GM19452 (cell line): ENCODE measurements around the gene MIA.
"Not testable (repeated sequence)": the region's sequence is repeated elsewhere in the genome, so short reads cannot be mapped to it uniquely, and the experiment has no call there.

Source experiments
- ATAC-seq: cut with Tn5 transposase; IDR thresholded peaks from one replicate; pipeline ENCODE4 v1.9.1; 2021; ENCODE audit not compliant: unreplicated experiment

Gene MIA

DNA sequence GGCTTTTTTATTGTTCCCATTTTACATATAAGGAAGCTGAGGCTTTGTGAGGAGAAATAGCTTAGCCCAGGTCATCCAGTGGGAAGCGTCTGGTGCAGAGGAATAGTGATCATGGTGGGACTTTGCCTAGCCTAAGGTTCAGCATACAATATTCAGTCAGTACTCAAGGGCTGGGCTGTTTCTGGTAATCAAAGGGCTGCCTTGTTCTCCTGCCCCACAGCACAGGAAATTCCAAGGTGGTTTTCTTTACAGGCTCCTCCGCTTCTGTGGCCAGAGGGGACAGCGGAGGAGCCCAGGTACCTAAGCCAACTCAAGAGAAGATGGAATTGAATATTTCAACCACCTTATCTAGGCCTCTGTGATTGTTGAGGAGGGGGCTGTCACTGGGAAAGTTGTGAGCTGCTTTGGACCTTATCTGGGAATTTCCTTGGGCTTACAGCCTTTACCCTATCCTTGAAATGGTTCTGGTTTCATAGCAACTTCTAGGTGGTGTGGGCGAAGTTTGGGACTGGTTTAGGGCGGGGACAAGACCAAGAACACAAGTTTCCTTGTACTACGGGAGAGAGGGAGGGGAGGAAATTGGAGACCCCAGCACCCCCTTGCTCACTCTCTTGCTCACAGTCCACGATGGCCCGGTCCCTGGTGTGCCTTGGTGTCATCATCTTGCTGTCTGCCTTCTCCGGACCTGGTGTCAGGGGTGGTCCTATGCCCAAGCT, at the start of gene MIA:
Gene MIA (plus strand): TSS at position 606 of the 716 bp plus-strand sequence. CDS start 22 bp downstream, at position 628.
- ATAC-seq, result no peak

DNA sequence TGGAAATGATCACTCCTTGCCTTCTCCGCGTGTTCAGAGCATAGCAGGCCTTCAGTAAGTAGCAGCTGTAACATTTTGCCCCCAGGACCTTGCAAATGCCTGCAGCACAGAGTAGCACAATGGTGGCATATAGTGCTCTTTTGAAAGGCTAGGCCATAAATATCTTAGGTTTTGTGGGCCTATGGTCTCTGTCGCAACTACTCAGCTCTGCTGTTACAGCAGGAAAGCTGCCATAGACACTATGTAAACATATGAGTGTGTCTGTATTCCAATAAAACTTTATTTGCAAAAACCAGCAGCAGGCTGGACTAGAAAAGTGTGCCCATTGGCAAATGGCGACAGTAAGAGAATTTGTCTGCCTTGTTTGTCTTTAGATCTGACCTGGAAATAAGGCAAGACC, 49.0 kb upstream of the MIA start:
- no peak for ATAC-seq

DNA sequence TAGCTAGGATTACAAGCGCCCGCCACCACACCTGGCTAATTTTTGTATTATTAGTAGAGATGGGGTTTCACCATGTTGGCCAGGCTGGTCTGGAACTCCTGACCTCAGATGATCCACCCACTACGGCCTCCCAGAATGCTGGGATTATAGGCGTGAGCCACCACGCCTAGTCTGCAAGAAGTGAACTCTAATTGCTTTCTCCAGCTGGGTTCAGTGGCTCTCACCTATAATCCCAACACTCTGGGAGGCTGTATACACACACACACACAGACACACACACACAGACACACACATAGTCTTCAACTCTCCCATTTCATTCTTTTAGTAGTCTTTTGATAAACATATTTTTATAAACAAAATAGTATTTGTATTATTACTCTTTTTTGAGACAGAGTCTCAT, 45.3 kb upstream of the MIA start:
- ATAC-seq, result not testable (repeated sequence)

DNA sequence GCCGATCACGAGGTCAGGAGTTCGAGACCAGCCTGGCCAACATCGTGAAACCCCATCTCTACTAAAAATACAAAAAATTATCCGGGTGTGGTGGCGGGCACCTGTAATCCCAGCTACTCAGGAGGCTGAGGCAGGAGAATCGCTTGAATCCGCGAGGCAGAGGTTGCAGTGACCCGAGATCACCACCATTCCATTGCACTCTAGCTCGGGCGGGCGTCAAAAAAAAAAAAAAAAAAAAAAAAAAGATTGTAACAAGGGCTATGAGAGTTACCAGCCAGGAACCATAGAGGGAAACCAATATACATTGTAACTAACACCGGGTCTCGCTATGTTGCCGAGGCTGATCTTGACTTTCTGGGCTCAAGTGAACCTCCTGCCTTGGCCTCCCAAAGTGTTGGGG, 43.0 kb upstream of the MIA start:
- not testable (repeated sequence) for ATAC-seq

DNA sequence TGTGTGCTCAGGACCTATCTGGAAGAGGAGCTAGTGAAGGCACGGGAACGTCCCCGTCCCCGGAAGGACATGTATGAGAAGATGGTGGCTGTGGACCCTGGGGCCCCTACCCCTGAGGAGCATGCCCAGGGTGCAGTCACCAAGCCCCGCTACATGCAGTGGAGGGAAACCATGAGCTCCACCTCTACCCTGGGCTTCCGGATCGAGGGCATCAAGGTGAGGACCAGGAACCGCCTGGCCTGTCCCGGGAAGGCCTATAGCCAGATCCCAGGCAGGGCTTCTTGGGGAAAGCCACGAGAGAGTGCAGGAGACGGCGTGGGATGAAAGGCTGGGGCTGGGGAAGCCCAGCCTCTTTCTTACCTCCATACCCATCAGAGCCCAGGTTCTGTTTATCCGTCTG, 42.2 kb upstream of the MIA start:
- no peak for ATAC-seq

DNA sequence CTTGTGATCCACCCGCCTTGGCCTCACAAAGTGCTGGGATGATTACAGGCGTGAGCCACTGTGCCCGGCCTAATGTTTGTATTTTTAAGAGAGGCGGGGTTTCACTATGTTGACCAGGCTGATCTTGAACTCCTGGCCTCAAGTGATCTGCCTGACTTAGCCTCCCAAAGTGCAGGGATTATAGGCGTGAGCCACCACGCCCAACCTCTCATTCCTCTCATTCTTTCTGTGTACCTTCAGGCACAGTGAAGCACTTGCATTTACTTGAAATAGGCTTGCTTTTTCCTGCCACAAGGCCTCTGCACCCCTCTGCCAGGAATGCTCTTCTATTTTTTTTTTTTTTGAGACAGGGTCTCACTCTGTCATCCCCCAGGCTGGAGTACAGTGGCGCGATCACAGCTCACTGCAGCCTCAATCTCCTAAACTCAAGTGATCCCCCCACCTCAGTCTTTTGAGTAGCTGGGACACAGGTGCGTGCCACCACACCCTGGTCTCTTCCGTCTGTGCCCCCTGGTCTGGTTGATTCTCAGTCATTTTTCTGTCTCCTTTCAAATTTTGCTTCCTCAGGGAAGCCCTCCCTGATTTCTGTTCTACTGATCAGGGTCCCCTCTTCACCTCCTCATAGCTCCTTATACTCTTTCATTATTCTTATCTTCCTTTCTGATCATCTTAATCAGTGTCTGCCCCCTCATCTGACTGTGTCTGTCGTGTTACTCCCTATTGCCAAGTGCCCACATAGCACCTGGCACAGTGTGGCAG, 40.1 kb upstream of the MIA start:
- no peak for ATAC-seq

DNA sequence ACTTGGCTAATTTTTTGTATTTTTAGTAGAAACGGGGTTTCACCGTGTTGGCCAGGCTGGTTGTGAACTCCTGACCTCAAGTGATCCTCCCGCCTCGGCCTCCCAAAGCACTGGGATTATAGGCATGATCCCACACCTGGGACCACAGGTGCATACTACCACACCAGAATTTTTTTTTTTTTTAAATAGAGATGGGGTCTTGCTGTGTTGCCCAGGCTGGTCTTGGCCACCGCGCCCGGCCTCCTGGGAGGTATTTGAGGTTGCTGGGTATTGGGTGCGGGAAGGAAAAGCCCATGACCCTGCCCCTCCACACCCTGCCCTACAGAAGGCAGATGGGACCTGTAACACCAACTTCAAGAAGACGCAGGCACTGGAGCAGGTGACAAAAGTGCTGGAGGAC, 38.7 kb upstream of the MIA start:
- ATAC-seq, result no peak

DNA sequence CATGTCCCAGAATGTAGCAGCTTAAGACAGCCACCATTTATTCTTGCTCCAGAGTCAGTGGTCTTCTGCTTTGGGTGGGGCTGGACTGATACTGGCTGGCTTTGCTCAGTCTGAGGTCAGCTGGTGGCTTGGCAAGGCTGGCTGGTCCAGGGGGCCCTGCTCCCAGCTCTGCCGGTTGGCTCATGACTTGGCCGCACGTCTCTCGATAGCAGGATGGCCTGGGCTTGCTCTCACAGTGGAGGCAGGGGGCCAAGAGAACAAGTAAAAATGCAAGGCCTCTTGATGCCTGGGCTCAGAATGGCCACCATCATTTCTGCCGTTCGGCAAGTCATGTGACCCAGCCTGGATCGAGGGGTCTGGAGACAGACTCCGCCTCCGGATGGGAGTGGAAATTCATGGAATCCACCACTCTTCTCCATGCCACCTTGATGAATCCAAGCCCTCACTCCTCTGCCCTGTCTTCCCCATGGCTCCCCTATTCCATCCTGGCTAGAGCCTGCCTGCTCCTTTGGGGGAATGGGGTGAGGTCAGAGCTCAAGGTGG, 38.1 kb upstream of the MIA start:
- ATAC-seq, result no peak

DNA sequence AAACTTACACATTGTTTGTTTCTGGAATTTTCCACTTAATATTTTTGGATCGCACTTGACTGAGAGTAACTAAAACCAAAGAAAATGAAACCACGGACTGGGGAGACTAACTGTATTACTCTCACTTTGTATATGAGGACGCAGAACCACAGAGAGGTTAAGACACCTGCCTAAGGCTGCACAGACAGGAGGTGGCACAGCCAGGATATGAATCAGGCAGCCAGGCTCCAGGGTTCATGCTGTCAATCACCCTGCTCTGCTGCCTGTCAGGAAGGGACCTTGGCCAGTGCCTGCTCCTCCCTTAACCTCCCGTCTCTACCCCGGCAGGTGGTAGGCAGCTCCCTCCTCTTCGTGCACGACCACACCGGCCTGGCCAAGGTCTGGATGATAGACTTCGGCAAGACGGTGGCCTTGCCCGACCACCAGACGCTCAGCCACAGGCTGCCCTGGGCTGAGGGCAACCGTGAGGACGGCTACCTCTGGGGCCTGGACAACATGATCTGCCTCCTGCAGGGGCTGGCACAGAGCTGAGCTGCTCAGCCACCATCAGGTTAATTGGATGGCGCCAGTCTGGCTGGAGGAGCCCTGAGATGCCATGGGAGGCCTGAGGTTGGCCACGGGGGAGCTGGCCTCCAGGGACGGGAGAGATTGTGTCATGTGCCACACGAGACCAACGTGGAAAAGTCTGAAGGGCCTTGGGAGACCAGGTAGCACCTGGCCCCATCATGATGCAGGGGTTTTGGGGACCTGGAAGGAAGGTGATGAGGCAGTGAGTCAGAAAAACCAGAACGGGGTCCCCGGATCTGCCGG, 36.1 kb upstream of the MIA start:
- no peak for ATAC-seq

DNA sequence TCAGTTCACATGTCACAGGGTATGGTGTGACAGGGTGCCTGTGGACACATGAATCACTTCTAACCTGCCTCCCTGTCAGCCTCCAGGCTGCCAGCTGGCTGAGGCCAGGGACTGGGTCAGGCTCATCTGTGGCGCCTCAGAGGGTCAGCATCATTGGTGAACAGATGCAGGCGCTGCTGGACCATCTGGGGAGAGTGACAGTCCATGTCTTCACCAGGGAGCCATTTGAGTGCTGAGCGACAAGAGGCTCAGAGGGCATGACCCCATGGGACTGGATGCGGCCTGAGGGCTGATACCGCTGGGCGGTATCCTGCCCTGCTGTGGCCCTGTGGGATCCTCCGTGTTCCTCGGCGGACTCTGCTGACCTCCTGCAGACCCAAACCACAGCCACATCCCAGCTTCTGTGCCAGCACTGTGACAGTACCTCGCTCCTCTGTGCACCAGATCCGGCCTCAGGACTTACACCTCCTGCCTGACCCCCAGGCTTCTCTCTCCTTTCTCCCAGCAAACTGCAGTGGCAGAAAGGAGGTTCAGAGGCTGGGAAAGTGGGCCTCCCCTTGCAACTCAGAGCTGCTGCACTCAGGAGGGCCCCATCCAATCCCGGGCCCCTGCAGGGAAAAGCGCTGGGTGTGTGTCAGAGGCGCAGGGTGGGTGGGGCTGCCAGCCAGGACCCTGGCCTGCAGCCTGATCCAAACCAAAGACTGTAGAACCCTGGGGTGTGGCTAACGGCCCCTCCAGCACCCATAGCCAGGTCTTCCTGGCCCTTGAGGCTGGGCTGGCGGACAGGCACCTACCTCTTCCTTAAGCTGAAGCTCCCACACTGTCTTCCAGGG, 35.2 kb upstream of the MIA start:
- no peak for ATAC-seq

DNA sequence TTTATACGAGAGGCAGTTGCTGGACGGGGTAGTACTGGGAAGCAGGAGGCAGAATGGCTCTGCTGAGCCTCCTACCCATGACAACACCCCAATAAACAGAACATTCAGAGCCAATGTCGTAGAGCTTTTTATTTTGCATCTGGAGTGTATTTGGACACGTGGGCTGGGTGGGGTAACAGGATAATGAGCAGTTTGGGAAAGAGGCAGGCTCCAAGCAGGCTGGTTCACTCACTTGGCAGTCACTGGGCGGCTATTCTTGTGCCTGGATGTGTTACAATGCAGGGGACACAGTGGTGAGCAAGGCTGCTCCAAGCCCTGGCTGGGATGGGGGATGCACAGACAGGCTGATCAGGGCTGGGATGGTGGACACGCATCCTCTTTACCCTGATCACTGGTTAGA, 34.6 kb upstream of the MIA start:
- no peak for ATAC-seq

DNA sequence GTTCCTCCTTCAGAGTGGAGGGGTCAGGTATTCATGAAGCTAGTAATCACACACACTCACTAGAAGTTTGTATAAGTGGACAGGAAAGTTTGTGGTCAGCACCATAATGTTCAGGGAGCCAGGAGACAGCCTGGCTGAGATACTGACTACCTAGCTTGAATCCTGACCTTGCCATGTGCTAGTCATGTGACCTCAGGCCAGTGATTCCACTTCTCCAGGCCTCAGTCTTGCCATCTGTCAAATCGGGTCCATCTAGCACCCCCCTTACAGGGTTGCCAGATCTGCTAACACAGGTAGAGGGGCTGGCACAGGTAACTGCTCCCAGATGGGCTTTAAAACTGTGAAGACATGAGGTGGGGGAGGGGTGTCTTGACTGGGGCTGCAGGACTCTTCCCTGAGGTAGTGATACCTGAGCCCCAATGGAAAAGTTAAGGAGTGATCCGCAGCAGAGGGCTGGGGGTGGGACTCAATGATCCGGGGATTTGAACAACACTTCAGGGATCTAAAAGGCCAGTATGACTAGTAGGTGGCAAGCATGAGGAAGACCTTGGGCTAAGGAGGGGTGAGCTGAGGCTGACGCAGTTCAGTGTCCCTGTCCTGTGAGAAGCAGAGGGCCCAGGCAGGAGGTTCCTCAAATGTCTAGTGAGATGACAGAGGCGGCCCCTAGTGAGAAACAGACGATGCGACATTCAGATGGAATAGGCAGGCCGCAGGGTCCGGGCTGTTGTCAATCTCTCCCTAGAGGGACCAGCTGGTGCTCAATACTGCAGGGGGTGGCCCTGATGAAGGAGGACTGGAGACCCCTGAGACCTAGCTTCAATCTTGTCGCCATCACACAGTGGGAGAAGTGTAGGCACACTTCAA, 33.6 kb upstream of the MIA start:
- no peak for ATAC-seq

DNA sequence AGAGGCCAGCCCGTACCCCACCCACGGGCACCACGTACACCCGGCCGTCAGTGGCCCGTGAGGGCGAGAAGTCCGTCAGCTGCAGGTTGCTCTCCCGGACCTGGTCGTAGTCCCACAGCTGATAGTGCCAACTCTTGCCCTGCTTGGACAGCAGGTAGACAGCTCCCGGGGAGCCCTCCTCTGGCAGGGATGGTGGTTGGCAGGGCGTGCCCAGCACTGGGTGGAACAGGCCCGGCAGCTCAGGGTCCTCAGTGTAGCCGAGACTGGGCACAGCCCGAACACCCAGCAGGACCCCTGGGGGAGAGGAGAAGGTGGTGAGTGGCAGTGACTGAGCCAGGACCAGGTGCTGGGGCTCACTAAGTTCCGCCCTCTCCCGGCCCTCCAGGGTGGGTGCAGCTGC, 32.8 kb upstream of the MIA start:
- no peak for ATAC-seq

DNA sequence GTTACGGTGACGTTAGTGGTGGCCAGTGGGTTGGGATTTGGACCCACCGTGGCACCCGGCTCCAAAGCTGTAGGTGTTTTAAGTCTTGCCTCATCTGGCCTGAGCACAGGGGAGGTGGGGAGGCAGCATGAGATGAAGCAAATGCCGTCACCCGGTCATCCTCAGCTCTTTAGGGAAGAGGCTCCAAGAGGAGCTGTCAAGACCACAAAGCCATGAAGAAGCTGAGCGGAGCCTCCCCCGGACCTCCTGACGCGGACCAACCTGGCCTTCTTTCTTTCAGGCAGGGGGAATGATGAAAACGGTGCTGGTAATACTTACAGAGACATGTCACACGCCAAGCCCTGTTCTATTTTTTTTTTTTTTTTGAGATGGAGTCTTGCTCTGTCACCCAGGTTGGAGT, 32.4 kb upstream of the MIA start:
- no peak for ATAC-seq

DNA sequence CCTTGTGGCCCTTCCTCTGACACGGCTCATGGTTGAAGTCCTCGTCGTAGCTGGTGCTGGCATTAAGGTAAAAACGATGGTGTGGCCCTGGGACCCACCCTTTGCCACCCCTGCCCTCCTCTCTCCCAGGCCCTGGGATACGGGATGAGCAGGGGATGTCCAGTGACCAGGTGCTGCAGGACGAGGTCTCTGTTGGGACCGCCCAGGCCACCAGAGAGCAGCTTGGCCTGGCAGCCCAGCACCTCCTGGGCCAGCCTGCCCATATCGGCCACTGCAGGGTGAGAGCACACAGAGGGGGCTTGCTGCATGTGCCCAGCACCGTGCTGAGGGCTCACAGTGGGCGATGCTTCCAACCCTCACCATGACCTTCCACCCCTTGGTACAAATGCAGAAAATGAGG, 31.4 kb upstream of the MIA start:
- no peak for ATAC-seq

DNA sequence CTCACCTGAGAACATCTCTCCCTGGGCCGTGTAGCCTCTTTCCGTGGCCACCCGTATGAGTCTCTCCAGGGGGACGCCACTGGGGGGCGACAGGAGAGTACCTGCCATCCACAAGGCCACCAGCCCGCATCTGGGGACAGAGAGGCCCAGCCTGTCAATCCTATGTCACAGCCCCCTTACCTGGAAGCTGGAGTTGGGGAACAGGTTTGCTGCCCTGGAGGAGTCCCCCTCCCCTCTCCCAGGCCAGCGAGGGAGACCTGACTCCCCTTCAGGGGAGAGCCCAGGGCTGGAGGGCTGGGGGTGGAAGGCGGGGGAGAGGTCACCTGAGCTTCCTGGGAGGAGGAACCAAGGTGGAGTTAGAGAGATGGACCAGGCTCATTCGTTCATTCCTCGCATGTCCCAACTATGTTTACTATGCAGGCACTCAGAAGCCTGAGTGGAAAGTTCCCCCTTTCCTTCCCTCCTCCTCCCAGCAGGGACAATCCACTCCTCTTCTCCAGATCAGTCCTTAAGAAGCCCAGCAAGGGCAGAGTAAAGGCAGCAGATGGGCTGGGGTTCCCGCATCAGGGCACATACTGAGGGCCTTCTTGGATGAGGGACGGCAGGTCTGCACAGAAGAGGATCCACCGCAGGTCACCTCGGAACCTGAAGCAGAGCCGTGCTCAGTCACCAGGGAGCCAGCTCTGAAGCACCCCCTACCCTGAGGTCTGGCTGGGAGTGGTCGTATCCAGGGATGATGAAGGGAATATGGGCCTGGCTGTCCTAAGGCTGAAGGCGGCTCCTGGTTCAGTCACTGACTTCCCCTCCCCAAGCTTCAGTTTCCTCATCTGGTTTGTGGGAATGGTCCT, 30.5 kb upstream of the MIA start:
- no peak for ATAC-seq

DNA sequence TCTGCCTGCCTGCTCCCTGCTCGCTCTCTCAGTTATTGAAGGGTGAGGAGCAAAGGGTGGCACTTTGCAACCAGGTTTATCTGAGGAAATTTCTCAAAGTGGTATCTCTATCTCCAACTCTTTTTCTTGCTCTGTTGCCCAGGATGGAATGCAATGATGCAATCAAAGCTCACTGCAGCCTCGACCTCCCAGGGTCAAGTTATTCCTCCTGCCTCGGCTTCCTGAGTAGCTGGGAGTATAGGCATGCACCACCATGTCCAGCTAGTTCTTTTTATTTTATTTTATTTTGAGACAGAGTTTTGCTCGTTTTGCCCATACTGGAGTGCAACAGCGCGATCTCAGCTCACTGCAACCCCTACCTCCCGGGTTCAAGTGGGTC, 29.9 kb upstream of the MIA start:
- no peak for ATAC-seq

DNA sequence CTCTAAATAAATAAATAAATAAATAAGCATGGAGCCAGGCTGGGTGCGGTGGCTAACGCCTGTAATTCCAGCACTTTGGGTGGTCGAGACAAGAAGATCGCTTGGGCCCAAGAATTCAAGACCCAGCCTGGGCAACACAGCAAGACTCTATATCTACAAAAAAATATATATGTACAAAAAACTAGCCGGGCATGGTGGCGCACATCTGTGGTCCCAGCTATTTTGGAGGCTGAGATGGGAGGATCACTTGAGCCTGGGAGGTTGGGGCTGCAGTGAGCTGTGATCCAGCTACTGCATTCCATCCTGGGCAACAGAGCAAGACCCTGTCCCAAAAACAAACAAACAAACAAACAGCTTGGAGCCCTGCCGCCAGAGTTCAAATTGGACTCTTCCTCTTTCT, 27.8 kb upstream of the MIA start:
- no peak for ATAC-seq
